HG03442 (cell line): ENCODE data around the gene ACOXL.

ENCODE experiments used
- ATAC-seq: cut with Tn5 transposase; IDR thresholded peaks from one replicate; pipeline ENCODE4 v1.9.1; 2021; ENCODE audit warnings: mild to moderate bottlenecking, moderate library complexity; ENCODE audit not compliant: unreplicated experiment

ACOXL gene

DNA sequence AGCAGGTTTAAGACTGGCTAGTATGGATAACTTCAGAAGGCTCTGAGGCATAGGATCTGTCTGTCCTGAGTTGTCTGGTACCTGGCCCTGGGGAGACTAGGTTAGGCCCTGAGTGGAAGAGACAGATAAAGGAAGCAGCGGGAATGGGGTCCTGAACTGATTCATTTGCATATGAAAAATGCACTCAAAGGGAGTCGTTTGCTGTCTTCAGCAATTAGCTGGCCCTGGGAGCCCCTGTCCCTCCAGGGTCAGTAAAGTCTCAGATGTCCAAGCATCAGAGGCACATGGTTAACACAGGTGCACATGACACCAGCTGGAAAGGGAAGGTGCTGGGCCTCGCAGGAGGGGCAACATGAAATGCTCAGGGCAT is 172.4 kb downstream of the ACOXL start:
- no peak for ATAC-seq

DNA sequence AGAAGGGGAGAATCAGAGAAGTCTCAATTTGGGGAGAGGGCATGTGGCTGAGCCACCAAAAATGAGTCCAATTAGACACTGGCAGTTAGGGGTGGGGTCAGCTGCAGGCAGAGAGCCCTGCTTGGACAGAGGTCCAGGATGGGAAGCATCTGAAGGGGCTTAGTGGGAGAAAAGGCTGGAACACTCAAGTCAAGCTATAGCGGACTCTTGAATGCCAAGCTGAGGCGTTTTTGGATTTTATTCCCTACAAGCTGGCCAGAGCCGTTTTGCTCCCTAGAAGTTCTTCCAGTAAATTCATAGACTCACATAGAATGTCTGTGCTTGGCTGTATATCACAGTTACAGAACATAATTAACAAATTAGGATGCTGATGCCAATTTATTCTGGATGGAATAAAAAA is 172.8 kb downstream of the ACOXL start:
- ATAC-seq, result no peak

- no peak for ATAC-seq
These were observed 174.4 kb downstream of the ACOXL start for GRCh38 chr2:110906613-110907298.

GRCh38 chr2:110909501-110909900 is 177.1 kb downstream of the ACOXL start:
- no peak for ATAC-seq

DNA sequence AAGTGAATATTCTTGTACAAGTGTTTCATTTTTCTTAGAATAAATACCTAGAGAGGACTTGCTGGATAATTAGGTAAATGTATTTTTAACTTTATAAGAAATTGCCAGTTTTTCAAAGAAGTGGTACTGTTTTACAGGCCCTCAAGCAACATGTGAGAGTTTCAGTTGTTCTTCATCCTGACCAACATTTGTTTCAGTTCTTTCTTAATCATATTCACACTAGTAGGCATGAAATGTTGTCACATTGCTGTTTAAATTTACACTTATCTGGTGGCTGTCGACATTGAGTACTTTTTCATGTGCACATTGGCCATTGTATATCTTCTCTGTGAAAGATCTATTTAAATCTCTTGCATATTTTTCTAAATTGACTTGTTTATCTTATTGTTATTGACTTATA is 178.1 kb downstream of the ACOXL start:
- ATAC-seq, result no peak

GRCh38 chr2:110919738-110920137 is 187.4 kb downstream of the ACOXL start:
- ATAC-seq, result no peak

DNA sequence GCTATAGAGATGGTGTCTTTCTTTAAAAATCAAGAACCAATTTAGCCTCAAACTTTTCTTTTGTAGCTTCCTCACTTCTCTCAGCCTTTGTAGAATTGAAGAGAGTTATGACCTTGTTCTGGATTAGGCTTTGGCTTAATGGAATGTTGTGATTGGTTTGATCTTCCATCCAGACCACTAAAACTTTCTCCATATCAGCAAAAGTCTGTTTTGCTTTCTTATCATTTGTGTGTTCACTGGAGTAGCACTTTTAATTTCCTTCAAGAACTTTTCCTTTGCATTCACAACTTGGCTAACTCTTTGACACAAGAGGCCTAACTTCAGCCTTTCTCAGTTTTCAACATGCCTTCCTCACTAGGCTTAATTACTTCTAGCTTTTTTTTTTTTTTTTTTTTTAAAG is 193.1 kb downstream of the ACOXL start:
- ATAC-seq, result no peak

GRCh38 chr2:110927526-110927925 is 195.2 kb downstream of the ACOXL start:
- ATAC-seq, result no peak

GRCh38 chr2:110929528-110929927 is 197.2 kb downstream of the ACOXL start:
- no peak for ATAC-seq

GRCh38 chr2:110931648-110932047 is 199.3 kb downstream of the ACOXL start:
- ATAC-seq, result no peak

DNA sequence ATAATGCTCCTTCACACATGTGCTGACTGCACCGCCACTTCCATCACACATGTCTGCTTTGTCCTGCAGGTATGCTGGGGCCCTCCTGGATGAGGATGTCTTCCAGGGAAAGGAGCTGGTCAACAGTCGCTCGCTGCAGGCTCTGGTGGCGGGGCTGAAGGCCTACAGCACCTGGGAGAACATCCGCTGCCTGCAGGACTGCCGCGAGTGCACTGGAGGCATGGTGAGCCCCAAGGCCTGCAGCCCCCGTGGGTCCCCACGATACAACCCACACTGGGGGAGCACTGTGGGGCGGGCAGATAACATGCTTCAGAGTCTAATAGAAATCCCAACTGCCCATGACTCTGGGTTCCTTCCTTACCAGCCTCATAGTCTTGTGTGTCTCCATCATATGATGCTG is 201.0 kb downstream of the ACOXL start:
- ATAC-seq, result no peak

DNA sequence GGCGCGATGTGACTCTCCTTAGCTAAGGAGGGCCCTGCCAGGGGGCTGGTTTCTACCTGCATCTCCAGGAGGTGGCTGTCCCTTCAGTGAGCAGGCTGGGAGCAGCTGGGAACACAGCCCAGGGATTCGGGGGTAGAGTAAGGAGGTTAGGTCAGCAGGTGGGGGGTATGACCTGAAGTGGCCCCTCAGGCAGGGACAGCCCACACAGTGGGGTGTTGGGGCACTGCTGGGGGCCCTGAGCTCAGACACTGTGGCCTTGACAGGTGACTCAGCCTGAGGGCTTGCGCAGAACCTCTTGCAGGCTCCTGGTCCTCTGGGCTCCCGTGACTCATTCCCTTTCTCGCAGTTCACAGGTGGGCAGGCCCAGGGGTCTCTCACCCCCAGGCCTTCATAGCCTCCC is 202.6 kb downstream of the ACOXL start:
- ATAC-seq, result no peak

GRCh38 chr2:110940376-110940910 is 208.1 kb downstream of the ACOXL start:
- ATAC-seq, result no peak

- no peak for ATAC-seq
These were observed 208.9 kb downstream of the ACOXL start for GRCh38 chr2:110941226-110941625.

DNA sequence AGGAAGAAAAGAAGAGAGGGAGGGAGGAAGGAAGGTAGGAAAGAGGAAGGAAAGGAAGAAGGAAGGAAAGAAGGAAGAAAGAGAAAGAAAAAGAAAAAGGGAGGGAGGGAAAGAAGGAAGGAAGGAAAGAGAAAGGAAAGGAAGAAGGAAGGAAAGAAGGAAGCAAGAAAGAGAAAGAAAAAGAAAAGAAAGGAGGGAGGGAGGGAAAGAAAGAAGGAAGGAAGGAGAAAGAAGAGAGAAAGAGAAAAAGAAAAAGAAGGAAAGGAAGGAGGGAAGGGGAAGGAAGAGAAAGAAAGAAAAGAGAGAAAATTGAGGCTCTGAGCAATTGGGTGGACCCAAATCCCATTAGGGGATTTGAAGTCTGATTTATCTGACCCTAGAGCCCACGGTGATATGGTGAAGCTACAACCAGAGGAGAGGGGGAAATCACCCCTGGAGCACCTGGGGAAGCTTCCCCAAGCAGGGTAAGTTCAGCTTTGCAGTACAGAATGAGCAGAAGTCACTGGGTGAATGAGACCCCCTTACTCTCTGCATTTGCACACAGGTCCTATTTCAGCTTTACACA is 210.8 kb downstream of the ACOXL start:
- no peak for ATAC-seq

GRCh38 chr2:110946902-110947301 is 214.5 kb downstream of the ACOXL start:
- no peak for ATAC-seq

- ATAC-seq, result no peak
These were observed 215.8 kb downstream of the ACOXL start for GRCh38 chr2:110948027-110948674.

DNA sequence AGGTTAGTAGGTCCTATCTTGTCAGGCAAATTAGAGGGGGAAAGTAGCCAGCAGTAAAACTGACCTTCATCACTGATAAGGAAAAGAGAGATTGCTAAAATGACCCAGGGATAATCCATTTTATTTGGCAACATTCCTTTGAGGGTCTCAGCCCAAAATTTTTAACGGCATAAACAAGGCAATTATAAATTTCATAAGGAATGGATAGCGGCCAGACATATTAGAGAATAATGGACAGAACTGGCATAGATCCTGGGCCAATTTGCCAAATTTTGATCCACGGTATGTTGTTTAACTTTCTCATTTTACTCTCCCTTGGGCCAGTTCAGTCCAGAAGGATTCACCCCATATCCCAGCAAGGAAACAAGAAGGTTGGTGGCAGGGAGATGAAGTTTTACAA is 217.9 kb downstream of the ACOXL start:
- ATAC-seq, result no peak

GRCh38 chr2:110955045-110955444 is 222.7 kb downstream of the ACOXL start:
- no peak for ATAC-seq

- no peak for ATAC-seq
These were observed 223.2 kb downstream of the ACOXL start for GRCh38 chr2:110955556-110955955.

DNA sequence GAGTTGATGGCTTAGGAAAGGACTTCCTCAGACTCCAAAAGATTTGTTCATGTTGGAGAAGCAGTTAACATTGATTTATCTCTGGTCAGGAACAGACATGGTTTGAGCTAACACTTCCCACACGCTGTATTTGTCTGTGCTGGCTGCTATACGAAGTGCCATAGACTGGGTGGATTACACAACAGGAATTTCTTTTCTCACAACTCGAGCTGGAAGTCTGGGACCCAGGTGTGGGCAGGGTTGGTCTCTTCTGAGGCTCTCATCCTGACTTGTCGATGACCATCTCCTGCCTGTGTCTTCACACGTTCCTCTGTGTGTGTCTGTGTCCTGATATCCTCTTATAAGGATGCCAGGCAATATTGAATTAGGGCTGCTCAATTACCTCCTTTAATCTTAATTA is 224.9 kb downstream of the ACOXL start:
- no peak for ATAC-seq
